ENCODE data around the gene FXYD3.

Gene FXYD3

GRCh38 chr19:35106898-35107541 lies 8.6 kb upstream of the FXYD3 start:
- Histone ChIP-seq H3K27me3 (ENCODE audit: control insufficient read depth, insufficient read depth, low read length) (no peaks in the 10 kb centered on the region), H3K4me3 (ENCODE audit: low read depth, low read length) (no peak overlapping the region), H3K36me3 (ENCODE audit: control insufficient read depth, insufficient read depth, low read length) (no peaks in the 10 kb centered on the region), H3K4me1 (ENCODE audit: control insufficient read depth, insufficient read depth, low read length) (peaks cover 3% of the 10 kb centered on the region; the same call in 1 of the 2 replicates), H3K9me3 (ENCODE audit: control insufficient read depth, insufficient read depth, low read depth, low read length) (peaks cover 6% of the 10 kb centered on the region; the same call in 1 of the 2 replicates), H3K9ac (ENCODE audit: low read length) (no peak overlapping the region), H3K27ac (ENCODE audit: low read depth, low read length) (no peak overlapping the region)

GRCh38 chr19:35107545-35107944 lies 8.1 kb upstream of the FXYD3 start:
- Histone ChIP-seq H3K27me3 (ENCODE audit: control insufficient read depth, insufficient read depth, low read length) (no peaks in the 10 kb centered on the region), H3K4me1 (ENCODE audit: control insufficient read depth, insufficient read depth, low read length) (peaks cover 3% of the 10 kb centered on the region; the same call in 1 of the 2 replicates), H3K9ac (ENCODE audit: low read length) (no peak overlapping the region), H3K36me3 (ENCODE audit: control insufficient read depth, insufficient read depth, low read length) (no peaks in the 10 kb centered on the region), H3K4me3 (ENCODE audit: low read depth, low read length) (no peak overlapping the region), H3K9me3 (ENCODE audit: control insufficient read depth, insufficient read depth, low read depth, low read length) (peaks cover 6% of the 10 kb centered on the region; the same call in 1 of the 2 replicates), H3K27ac (ENCODE audit: low read depth, low read length) (no peak overlapping the region)

DNA sequence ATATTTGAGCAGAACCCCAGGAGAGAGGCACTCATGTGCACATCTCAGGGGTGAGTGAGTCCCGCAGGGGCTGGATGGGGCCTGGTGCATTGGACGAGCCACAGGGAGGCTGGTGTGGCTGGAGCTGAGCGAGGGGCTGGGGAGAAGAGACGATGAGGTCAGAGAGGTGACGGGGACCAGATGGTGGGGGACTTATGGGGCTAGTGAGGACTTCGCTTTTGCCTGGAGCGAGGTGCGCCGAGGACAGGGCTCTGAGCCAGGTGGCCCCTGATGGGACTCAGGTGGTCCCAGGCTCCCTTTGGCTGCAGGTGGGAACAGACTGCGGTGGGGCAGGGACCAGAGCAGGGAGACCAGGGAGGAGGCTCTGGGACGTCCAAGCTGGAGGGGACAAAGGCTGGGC lies 6.9 kb upstream of the FXYD3 start:
- Histone ChIP-seq H3K9me3 (ENCODE audit: control insufficient read depth, insufficient read depth, low read depth, low read length) (peaks cover 6% of the 10 kb centered on the region; the same call in 1 of the 2 replicates), H3K27me3 (ENCODE audit: control insufficient read depth, insufficient read depth, low read length) (no peaks in the 10 kb centered on the region), H3K27ac (ENCODE audit: low read depth, low read length) (no peak overlapping the region), H3K4me1 (ENCODE audit: control insufficient read depth, insufficient read depth, low read length) (peaks cover 3% of the 10 kb centered on the region; the same call in 1 of the 2 replicates), H3K4me3 (ENCODE audit: low read depth, low read length) (no peak overlapping the region), H3K36me3 (ENCODE audit: control insufficient read depth, insufficient read depth, low read length) (no peaks in the 10 kb centered on the region), H3K9ac (ENCODE audit: low read length) (no peak overlapping the region)

DNA sequence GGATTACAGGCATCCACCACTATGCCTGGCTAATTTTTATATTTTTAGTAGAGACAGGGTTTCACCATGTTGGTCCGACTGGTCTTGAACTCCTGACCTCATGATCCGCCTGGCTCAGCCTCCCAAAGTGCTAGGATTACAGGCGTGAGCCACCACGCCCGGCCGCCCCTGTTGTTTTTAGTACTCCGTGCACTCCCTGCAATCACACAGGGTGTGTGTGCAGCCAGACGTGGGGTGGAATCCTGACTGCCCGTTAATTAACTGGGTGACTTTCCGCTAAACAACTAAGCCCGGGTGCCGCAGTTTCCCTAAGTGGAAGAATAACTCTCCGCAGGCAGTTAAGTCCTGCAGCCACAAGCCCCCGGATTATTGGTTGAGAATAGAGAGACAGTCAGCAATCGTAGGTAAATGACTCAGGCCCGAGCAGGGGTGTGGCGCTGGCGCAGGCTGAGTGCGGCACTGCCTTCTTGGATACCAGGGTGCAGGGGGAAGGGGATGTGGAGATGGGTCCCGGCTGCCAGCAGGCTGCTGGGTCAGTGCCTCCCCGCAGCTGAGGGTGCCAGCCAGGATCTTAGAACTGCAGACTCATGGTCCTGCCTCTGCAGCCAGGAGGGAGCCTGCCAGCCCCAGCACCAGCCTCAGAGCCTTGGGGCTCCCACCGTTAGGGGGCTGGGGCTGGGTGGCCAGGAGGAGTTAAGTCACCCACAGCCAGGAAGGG lies 6.1 kb upstream of the FXYD3 start:
- Histone ChIP-seq H3K9me3 (ENCODE audit: control insufficient read depth, insufficient read depth, low read depth, low read length) (peaks cover 6% of the 10 kb centered on the region; the same call in 1 of the 2 replicates), H3K4me1 (ENCODE audit: control insufficient read depth, insufficient read depth, low read length) (peaks cover 3% of the 10 kb centered on the region; the same call in 1 of the 2 replicates), H3K27ac (ENCODE audit: low read depth, low read length) (no peak overlapping the region), H3K36me3 (ENCODE audit: control insufficient read depth, insufficient read depth, low read length) (no peaks in the 10 kb centered on the region), H3K27me3 (ENCODE audit: control insufficient read depth, insufficient read depth, low read length) (no peaks in the 10 kb centered on the region), H3K4me3 (ENCODE audit: low read depth, low read length) (no peak overlapping the region), H3K9ac (ENCODE audit: low read length) (no peak overlapping the region)

DNA sequence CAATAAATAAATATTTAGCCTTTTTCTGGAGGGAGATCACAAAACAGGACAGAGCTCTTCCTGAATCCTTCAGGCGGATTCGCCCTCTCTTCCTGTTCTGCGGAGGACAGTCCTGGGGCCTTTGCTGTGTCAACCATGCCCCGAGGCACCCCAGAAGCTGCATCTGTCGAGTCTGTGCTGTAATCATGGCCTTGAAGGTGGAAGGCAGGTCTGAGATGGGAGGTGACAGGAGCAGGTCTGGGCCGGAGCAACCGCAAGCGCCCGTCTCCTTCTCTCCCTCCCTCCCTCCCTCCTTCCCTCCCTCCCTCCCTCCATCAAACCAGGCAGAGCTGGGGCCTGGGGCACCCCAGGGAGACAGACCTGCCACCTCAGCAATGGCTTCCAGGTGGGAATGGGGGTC lies 4.6 kb upstream of the FXYD3 start:
- H3K4me1 ChIP-seq (ENCODE audit: control insufficient read depth, insufficient read depth, low read length): peaks cover 13% of the 10 kb centered on the region
- H3K27ac ChIP-seq (ENCODE audit: low read depth, low read length): no peak overlapping the region

DNA sequence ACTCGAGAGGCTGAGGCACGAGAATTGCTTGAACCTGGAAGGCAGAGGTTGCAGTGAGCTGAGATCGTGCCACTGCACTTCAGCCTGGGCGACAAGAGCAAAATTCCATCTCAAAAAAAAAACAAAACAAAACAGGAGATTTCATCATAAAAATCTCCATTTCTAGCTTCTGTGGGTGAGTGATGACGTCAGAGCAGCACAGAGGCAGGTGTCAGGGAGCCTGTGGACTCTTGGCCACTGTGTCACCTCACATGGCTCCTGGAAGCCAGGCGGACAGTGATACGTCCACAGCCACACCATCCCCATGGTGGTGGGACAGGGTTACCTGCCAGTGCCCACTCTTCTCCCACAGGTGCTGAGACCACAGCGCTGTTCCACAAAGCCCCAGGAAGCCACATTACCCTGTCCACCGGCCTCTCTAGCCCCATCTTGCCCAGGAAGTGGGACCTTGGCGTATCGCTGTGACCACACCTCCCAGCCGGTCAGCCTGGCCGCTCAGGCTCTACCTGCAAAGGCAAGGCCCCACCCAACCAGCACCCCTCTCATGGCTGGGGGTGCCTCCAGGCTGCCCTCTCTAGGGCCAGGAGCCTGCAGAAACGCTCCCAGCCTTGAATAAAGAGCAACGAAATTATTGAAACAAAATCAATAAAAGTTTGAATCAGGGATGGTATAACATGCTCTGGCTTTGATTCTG lies 2.5 kb upstream of the FXYD3 start:
- no peak overlapping the region for H3K27ac ChIP-seq (ENCODE audit: low read depth, low read length)

More for the DNA sequence above, 4.6 kb upstream of the FXYD3 start:
- Histone ChIP-seq H3K36me3 (ENCODE audit: control insufficient read depth, insufficient read depth, low read length) (no peaks in the 10 kb centered on the region), H3K27me3 (ENCODE audit: control insufficient read depth, insufficient read depth, low read length) (no peaks in the 10 kb centered on the region; the same call in 1 of the 2 replicates), H3K9ac (ENCODE audit: low read length) (no peak overlapping the region), H3K9me3 (ENCODE audit: control insufficient read depth, insufficient read depth, low read depth, low read length) (no peaks in the 10 kb centered on the region), H3K4me3 (ENCODE audit: low read depth, low read length) (no peak overlapping the region)

GRCh38 chr19:35114353-35115176 lies 1.1 kb upstream of the FXYD3 start:
- peak overlapping the region; percentile 0 for H3K9ac ChIP-seq (ENCODE audit: low read length)
- no peaks in the 10 kb centered on the region; the same call in 1 of the 2 replicates for H3K27me3 ChIP-seq (ENCODE audit: control insufficient read depth, insufficient read depth, low read length)
- no peak overlapping the region for H3K27ac ChIP-seq (ENCODE audit: low read depth, low read length)
- peak overlapping the region; percentile 49 for H3K4me3 ChIP-seq (ENCODE audit: low read depth, low read length)
- no peaks in the 10 kb centered on the region for H3K36me3 ChIP-seq (ENCODE audit: control insufficient read depth, insufficient read depth, low read length)
- H3K4me1 ChIP-seq (ENCODE audit: control insufficient read depth, insufficient read depth, low read length): peaks cover 30% of the 10 kb centered on the region
- no peaks in the 10 kb centered on the region for H3K9me3 ChIP-seq (ENCODE audit: control insufficient read depth, insufficient read depth, low read depth, low read length)

More for the DNA sequence above, 2.5 kb upstream of the FXYD3 start:
- Histone ChIP-seq H3K27me3 (ENCODE audit: control insufficient read depth, insufficient read depth, low read length) (no peaks in the 10 kb centered on the region; the same call in 1 of the 2 replicates), H3K4me1 (ENCODE audit: control insufficient read depth, insufficient read depth, low read length) (peaks cover 19% of the 10 kb centered on the region), H3K9me3 (ENCODE audit: control insufficient read depth, insufficient read depth, low read depth, low read length) (no peaks in the 10 kb centered on the region), H3K4me3 (ENCODE audit: low read depth, low read length) (no peak overlapping the region), H3K9ac (ENCODE audit: low read length) (no peak overlapping the region), H3K36me3 (ENCODE audit: control insufficient read depth, insufficient read depth, low read length) (no peaks in the 10 kb centered on the region)

- Histone ChIP-seq H3K27me3 (ENCODE audit: control insufficient read depth, insufficient read depth, low read length) (no peaks in the 10 kb centered on the region; the same call in 1 of the 2 replicates), H3K9me3 (ENCODE audit: control insufficient read depth, insufficient read depth, low read depth, low read length) (no peaks in the 10 kb centered on the region), H3K27ac (ENCODE audit: low read depth, low read length) (no peak overlapping the region), H3K9ac (ENCODE audit: low read length) (no peak overlapping the region), H3K36me3 (ENCODE audit: control insufficient read depth, insufficient read depth, low read length) (no peaks in the 10 kb centered on the region), H3K4me3 (ENCODE audit: low read depth, low read length) (no peak overlapping the region), H3K4me1 (ENCODE audit: control insufficient read depth, insufficient read depth, low read length) (peaks cover 31% of the 10 kb centered on the region)
Measured at GRCh38 chr19:35116072-35116801, 614 bp downstream of the FXYD3 start.

DNA sequence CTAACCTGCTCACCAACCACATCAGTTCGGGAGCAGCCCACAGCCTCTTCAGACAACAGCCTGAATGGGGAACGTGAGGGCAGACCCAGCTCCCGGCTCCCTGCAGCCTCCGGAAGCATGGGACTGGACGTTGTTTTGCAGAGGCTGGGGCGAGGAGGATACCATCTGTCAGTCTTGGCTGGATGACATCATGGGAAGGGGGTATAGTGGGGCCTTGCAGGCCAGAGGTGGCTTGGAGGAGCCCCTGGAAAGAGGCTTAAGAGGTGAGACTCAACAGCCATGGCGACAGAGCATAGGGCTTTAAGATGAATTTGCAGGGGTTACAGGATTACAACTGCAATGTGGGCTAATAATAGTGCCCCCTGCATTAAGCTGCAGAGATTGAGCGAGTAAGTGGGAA lies 1.5 kb downstream of the FXYD3 start:
- Histone ChIP-seq H3K9me3 (ENCODE audit: control insufficient read depth, insufficient read depth, low read depth, low read length) (no peaks in the 10 kb centered on the region), H3K27me3 (ENCODE audit: control insufficient read depth, insufficient read depth, low read length) (no peaks in the 10 kb centered on the region; the same call in 1 of the 2 replicates), H3K9ac (ENCODE audit: low read length) (no peak overlapping the region), H3K27ac (ENCODE audit: low read depth, low read length) (no peak overlapping the region), H3K4me1 (ENCODE audit: control insufficient read depth, insufficient read depth, low read length) (peaks cover 31% of the 10 kb centered on the region), H3K36me3 (ENCODE audit: control insufficient read depth, insufficient read depth, low read length) (no peaks in the 10 kb centered on the region), H3K4me3 (ENCODE audit: low read depth, low read length) (no peak overlapping the region)

DNA sequence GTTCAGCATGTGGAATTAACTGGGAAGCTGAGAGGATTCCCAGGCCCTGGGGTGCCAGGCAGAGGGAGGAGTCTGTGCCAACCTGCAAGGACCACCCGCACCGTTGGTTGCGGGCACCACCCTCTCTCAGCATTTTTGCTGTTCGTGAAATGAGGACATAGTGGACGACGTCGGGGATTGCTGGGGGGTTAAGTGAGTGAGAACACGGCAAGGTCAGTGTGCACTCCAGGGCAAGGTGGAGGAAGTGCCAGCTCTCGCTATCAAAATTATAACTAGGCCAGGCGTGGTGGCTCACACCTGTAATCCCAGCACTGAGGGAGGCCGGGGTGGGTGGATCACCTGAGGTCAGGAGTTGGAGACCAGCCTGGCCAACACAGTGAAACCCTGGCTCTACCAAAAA lies 2.2 kb downstream of the FXYD3 start:
- no peak overlapping the region for H3K27ac ChIP-seq (ENCODE audit: low read depth, low read length)
- H3K4me1 ChIP-seq (ENCODE audit: control insufficient read depth, insufficient read depth, low read length): peaks cover 35% of the 10 kb centered on the region
- H3K36me3 ChIP-seq (ENCODE audit: control insufficient read depth, insufficient read depth, low read length): no peaks in the 10 kb centered on the region

More for the DNA sequence above, 2.2 kb downstream of the FXYD3 start:
- H3K4me3 ChIP-seq (ENCODE audit: low read depth, low read length): no peak overlapping the region
- no peaks in the 10 kb centered on the region; the same call in 1 of the 2 replicates for H3K27me3 ChIP-seq (ENCODE audit: control insufficient read depth, insufficient read depth, low read length)
- no peaks in the 10 kb centered on the region for H3K9me3 ChIP-seq (ENCODE audit: control insufficient read depth, insufficient read depth, low read depth, low read length)
- H3K9ac ChIP-seq (ENCODE audit: low read length): no peak overlapping the region

Measured in HUES6 (cell line).